ENCODE results near the gene F8.

Gene F8

GRCh38 chrX:155046811-155047528, 24.4 kb upstream of the F8 start:
- peaks cover 0 to 9% of the 10 kb centered on the region in 2 experiments; a peak in 1 of 3 replicates for H3K36me3 ChIP-seq (ENCODE audit: control insufficient read depth in 2 of 2, insufficient read depth in 1 of 2, low read length in 2 of 2)
- CTCF ChIA-PET, result interaction anchor here (0.9 to 1.6 kb wide), 3 partner anchors 10 to 63 kb away, joined by 5 read pairs; no protein-coding TSS in a partner anchor
- POLR2A ChIA-PET, result no interaction called here
- TF ChIP-seq ZNF114 (tag by site-specific recombination; IDR thresholded peaks at IDR 0.05) (no peak), ZNF791 (tag by site-specific recombination; IDR thresholded peaks at IDR 0.05) (no peak), ZNF776 (tag by site-specific recombination; IDR thresholded peaks at IDR 0.05; ENCODE audit: borderline replicate concordance) (no peak), ZNF544 (tag by site-specific recombination; IDR thresholded peaks at IDR 0.05) (no peak), SP2 (tag by site-specific recombination; IDR thresholded peaks at IDR 0.05) (no peak), ZFP41 (tag by site-specific recombination; IDR thresholded peaks at IDR 0.05; ENCODE audit: borderline replicate concordance) (no peak), PRDM6 (tag by site-specific recombination; IDR thresholded peaks at IDR 0.05) (no peak), ZNF747 (tag by site-specific recombination; IDR thresholded peaks at IDR 0.05) (no peak)
- H3K9me3 ChIP-seq (ENCODE audit: control insufficient read depth, insufficient read depth, low read depth, low read length), result no peaks in the 10 kb centered on the region
- no peak overlapping the region for H3K27ac ChIP-seq (ENCODE audit: extremely low read depth, low read depth, low read length)
- no peak overlapping the region for H3K4me3 ChIP-seq (ENCODE audit: low read depth, low read length)
- no peaks in the 10 kb centered on the region for H3K4me1 ChIP-seq (ENCODE audit: control insufficient read depth, insufficient read depth, low read length)

- Histone ChIP-seq H3K27ac (ENCODE audit: extremely low read depth, low read depth, low read length) (no peak overlapping the region), H3K4me1 (ENCODE audit: control insufficient read depth, insufficient read depth, low read length) (no peaks in the 10 kb centered on the region), H3K9me3 (ENCODE audit: control insufficient read depth, insufficient read depth, low read depth, low read length) (no peaks in the 10 kb centered on the region), H3K36me3 (ENCODE audit: control insufficient read depth in 2 of 2, insufficient read depth in 1 of 2, low read length in 2 of 2) (peaks cover 0 to 3% of the 10 kb centered on the region in 2 experiments; a peak in 1 of 3 replicates), H3K4me3 (ENCODE audit: low read depth, low read length) (no peak overlapping the region)
- ChIA-PET CTCF (interaction anchor here (0.8 to 1.6 kb wide), 4 partner anchors 10 to 101 kb away, joined by 3 to 5 read pairs (median 5); no protein-coding TSS in a partner anchor), POLR2A (no interaction called here)
- TF ChIP-seq ZNF473 (tag by site-specific recombination; IDR thresholded peaks at IDR 0.05), result no peak
- no peak for TF ChIP-seq PATZ1 (tag by site-specific recombination; IDR thresholded peaks at IDR 0.05)
- no peak for TF ChIP-seq ZNF18 (tag by site-specific recombination; IDR thresholded peaks at IDR 0.05)
These were observed 23.7 kb upstream of the F8 start for GRCh38 chrX:155046129-155046810.

GRCh38 chrX:155035688-155036087, 13.2 kb upstream of the F8 start:
- ChIA-PET POLR2A (no interaction called here), CTCF (no interaction called here)
- TF ChIP-seq ZNF146 (tag by site-specific recombination; IDR thresholded peaks at IDR 0.05), result peak; percentile 97
- TF ChIP-seq ZNF274 (IDR thresholded peaks at IDR 0.05; ENCODE audit: low read length), result no peak
- TF ChIP-seq ZNF274 (tag by site-specific recombination; IDR thresholded peaks at IDR 0.05; ENCODE audit: borderline replicate concordance), result no peak
- Histone ChIP-seq H3K4me3 (ENCODE audit: low read depth, low read length) (no peak overlapping the region), H3K9me3 (ENCODE audit: control insufficient read depth, insufficient read depth, low read depth, low read length) (peaks cover 3% of the 10 kb centered on the region; the same call in 1 of the 2 replicates), H3K36me3 (ENCODE audit: control insufficient read depth in 2 of 2, insufficient read depth in 1 of 2, low read length in 2 of 2) (peaks cover 15 to 22% of the 10 kb centered on the region in 2 experiments; a peak in 2 of 3 replicates), H3K4me1 (ENCODE audit: control insufficient read depth, insufficient read depth, low read length) (no peaks in the 10 kb centered on the region), H3K27ac (ENCODE audit: extremely low read depth, low read depth, low read length) (no peak overlapping the region)

Measured in HEK293 (cell line).